SK-N-SH (cell line): ENCODE data around the gene FMNL2.

Experiments used
- CHD2 ChIP-seq: fragments of 150-350 bp; IDR thresholded peaks from 2 replicates; pipeline ENCODE4 v1.6.1; 2018; ENCODE audit warnings: low read length; ENCODE audit not compliant: partially characterized antibody
- FOXJ3 ChIP-seq: sonication (generic); formaldehyde crosslinking; IDR thresholded peaks from 2 replicates; pipeline ENCODE4 v1.5.1; 2020; ENCODE audit warnings: mild to moderate bottlenecking, missing genetic modification reagents
- JUND ChIP-seq: IDR thresholded peaks from 2 replicates; pipeline ENCODE4 v1.4.0; 2012
- NFIC ChIP-seq: IDR thresholded peaks from 2 replicates; pipeline ENCODE4 v1.4.0; 2012; ENCODE audit warnings: borderline replicate concordance
- RAD21 ChIP-seq: IDR thresholded peaks from 2 replicates; pipeline ENCODE4 v1.6.1; 2012; ENCODE audit warnings: mild to moderate bottlenecking, low read length
- TF ChIP-seq, protein P1 (sequence below): fragments of 200-600 bp; sonication (generic); IDR thresholded peaks from 2 replicates; pipeline ENCODE4 v1.6.1; 2017; ENCODE audit warnings: antibody characterized with exemption, mild to moderate bottlenecking, moderate library complexity

DNA sequence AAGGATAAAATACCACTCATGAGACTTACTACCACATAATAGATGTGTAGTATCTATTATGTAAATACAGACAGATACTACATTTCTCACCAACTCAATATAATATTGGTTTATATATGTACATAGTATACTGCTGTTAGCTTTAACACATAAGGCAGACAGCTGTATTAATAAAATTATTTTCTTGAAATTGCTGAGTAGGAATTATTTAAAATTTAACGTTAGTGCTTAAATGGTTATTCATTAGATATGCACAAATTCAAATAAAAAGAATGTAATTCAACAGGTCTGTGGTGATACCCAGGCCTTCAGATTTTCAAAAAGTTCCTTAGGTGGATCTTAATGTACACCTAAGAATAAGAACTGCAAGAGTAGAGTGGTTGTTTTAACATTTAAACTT, 323.2 kb downstream of the FMNL2 start:
- TF ChIP-seq, protein P1, sequence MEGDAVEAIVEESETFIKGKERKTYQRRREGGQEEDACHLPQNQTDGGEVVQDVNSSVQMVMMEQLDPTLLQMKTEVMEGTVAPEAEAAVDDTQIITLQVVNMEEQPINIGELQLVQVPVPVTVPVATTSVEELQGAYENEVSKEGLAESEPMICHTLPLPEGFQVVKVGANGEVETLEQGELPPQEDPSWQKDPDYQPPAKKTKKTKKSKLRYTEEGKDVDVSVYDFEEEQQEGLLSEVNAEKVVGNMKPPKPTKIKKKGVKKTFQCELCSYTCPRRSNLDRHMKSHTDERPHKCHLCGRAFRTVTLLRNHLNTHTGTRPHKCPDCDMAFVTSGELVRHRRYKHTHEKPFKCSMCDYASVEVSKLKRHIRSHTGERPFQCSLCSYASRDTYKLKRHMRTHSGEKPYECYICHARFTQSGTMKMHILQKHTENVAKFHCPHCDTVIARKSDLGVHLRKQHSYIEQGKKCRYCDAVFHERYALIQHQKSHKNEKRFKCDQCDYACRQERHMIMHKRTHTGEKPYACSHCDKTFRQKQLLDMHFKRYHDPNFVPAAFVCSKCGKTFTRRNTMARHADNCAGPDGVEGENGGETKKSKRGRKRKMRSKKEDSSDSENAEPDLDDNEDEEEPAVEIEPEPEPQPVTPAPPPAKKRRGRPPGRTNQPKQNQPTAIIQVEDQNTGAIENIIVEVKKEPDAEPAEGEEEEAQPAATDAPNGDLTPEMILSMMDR = no peak
- no peak for TF ChIP-seq RAD21
- no peak for TF ChIP-seq NFIC
- TF ChIP-seq FOXJ3 = no peak
- no peak for TF ChIP-seq CHD2
- no peak for TF ChIP-seq JUND
